GM12801 (cell line): Measurements from ENCODE around the gene BCCIP.

Source experiments
- CTCF ChIP-seq: IDR thresholded peaks from one replicate; pipeline ENCODE4 v1.5.1; 2011; ENCODE audit warnings: control low read depth; ENCODE audit not compliant: insufficient read length; ENCODE audit errors: extremely low read depth

Gene BCCIP

GRCh38 chr10:125799451-125800182, 23.7 kb upstream of the BCCIP start:
- no peak for TF ChIP-seq CTCF

- TF ChIP-seq CTCF = no peak
These were observed 21.8 kb upstream of the BCCIP start for GRCh38 chr10:125801574-125801973.

- TF ChIP-seq CTCF = no peak
These were observed 21.2 kb upstream of the BCCIP start for GRCh38 chr10:125802131-125802530.

GRCh38 chr10:125802739-125803138, 20.6 kb upstream of the BCCIP start:
- no peak for TF ChIP-seq CTCF

- no peak for TF ChIP-seq CTCF
These were observed 15.3 kb upstream of the BCCIP start for GRCh38 chr10:125808047-125808446.

GRCh38 chr10:125811251-125811650, 12.1 kb upstream of the BCCIP start:
- no peak for TF ChIP-seq CTCF

- no peak for TF ChIP-seq CTCF
These were observed 11.1 kb upstream of the BCCIP start for GRCh38 chr10:125812128-125812750.
